IPS-18a (cell line): ENCODE results near the gene XRCC4.

ENCODE experiments used
- H3K27ac ChIP-seq: one replicate; pipeline ENCODE4 v1.5.1; 2013; ENCODE audit warnings: low read length
- H3K27me3 ChIP-seq: one replicate; pipeline ENCODE4 v1.6.1; 2013; ENCODE audit warnings: mild to moderate bottlenecking, low read length; ENCODE audit not compliant: control insufficient read depth, insufficient read depth
- H3K36me3 ChIP-seq: one replicate; pipeline ENCODE4 v1.6.1; 2013; ENCODE audit warnings: low read depth, low read length; ENCODE audit not compliant: control insufficient read depth
- H3K4me1 ChIP-seq: one replicate; pipeline ENCODE4 v1.6.1; 2013; ENCODE audit warnings: low read depth, low read length; ENCODE audit not compliant: control insufficient read depth
- H3K4me3 ChIP-seq: one replicate; pipeline ENCODE4 v1.5.1; 2013; ENCODE audit warnings: low read length
- H3K9ac ChIP-seq: one replicate; pipeline ENCODE4 v1.6.1; 2013; ENCODE audit warnings: mild to moderate bottlenecking, low read length, moderate library complexity
- H3K9me3 ChIP-seq: one replicate; pipeline ENCODE4 v1.6.1; 2013; ENCODE audit warnings: low read depth, low read length; ENCODE audit not compliant: control insufficient read depth

The XRCC4 gene

GRCh38 chr5:83199126-83199525 is 121.8 kb downstream of the XRCC4 start:
- Histone ChIP-seq H3K4me1 (no peaks in the 10 kb centered on the region), H3K27me3 (no peaks in the 10 kb centered on the region), H3K9ac (no peak overlapping the region), H3K9me3 (no peaks in the 10 kb centered on the region), H3K27ac (no peak overlapping the region), H3K4me3 (no peak overlapping the region), H3K36me3 (no peaks in the 10 kb centered on the region)

- H3K9ac ChIP-seq: no peak overlapping the region
- no peaks in the 10 kb centered on the region for H3K9me3 ChIP-seq
- no peaks in the 10 kb centered on the region for H3K36me3 ChIP-seq
- H3K4me3 ChIP-seq: no peak overlapping the region
- H3K27me3 ChIP-seq: no peaks in the 10 kb centered on the region
- H3K4me1 ChIP-seq: no peaks in the 10 kb centered on the region
- H3K27ac ChIP-seq: no peak overlapping the region
These were observed 127.3 kb downstream of the XRCC4 start for GRCh38 chr5:83204651-83205050.

GRCh38 chr5:83209963-83210362 is 132.6 kb downstream of the XRCC4 start:
- Histone ChIP-seq H3K27me3 (no peaks in the 10 kb centered on the region), H3K9me3 (no peaks in the 10 kb centered on the region), H3K27ac (no peak overlapping the region), H3K36me3 (no peaks in the 10 kb centered on the region), H3K4me1 (no peaks in the 10 kb centered on the region), H3K9ac (no peak overlapping the region), H3K4me3 (no peak overlapping the region)

GRCh38 chr5:83219077-83219476 is 141.7 kb downstream of the XRCC4 start:
- Histone ChIP-seq H3K4me3 (no peak overlapping the region), H3K9ac (no peak overlapping the region), H3K9me3 (no peaks in the 10 kb centered on the region), H3K4me1 (no peaks in the 10 kb centered on the region), H3K27me3 (no peaks in the 10 kb centered on the region), H3K36me3 (no peaks in the 10 kb centered on the region), H3K27ac (no peak overlapping the region)

- H3K9ac ChIP-seq: no peak overlapping the region
- no peak overlapping the region for H3K4me3 ChIP-seq
- no peaks in the 10 kb centered on the region for H3K27me3 ChIP-seq
- H3K4me1 ChIP-seq: peaks cover 1% of the 10 kb centered on the region
- H3K27ac ChIP-seq: no peak overlapping the region
- no peaks in the 10 kb centered on the region for H3K36me3 ChIP-seq
- no peaks in the 10 kb centered on the region for H3K9me3 ChIP-seq
These were observed 142.1 kb downstream of the XRCC4 start for GRCh38 chr5:83219495-83219894.

GRCh38 chr5:83220331-83220730 is 143.0 kb downstream of the XRCC4 start:
- Histone ChIP-seq H3K36me3 (no peaks in the 10 kb centered on the region), H3K4me3 (no peak overlapping the region), H3K9me3 (no peaks in the 10 kb centered on the region), H3K4me1 (peaks cover 3% of the 10 kb centered on the region), H3K27me3 (no peaks in the 10 kb centered on the region), H3K27ac (no peak overlapping the region), H3K9ac (no peak overlapping the region)

GRCh38 chr5:83222906-83223305 is 145.6 kb downstream of the XRCC4 start:
- Histone ChIP-seq H3K4me1 (peaks cover 11% of the 10 kb centered on the region), H3K4me3 (no peak overlapping the region), H3K27ac (no peak overlapping the region), H3K9me3 (no peaks in the 10 kb centered on the region), H3K27me3 (no peaks in the 10 kb centered on the region), H3K36me3 (no peaks in the 10 kb centered on the region), H3K9ac (no peak overlapping the region)

- H3K36me3 ChIP-seq: no peaks in the 10 kb centered on the region
- no peak overlapping the region for H3K9ac ChIP-seq
- H3K27me3 ChIP-seq: no peaks in the 10 kb centered on the region
- H3K9me3 ChIP-seq: no peaks in the 10 kb centered on the region
- H3K4me3 ChIP-seq: no peak overlapping the region
- no peak overlapping the region for H3K27ac ChIP-seq
- peaks cover 11% of the 10 kb centered on the region for H3K4me1 ChIP-seq
These were observed 150.3 kb downstream of the XRCC4 start for GRCh38 chr5:83227611-83228010.

- H3K36me3 ChIP-seq: no peaks in the 10 kb centered on the region
- H3K4me1 ChIP-seq: peaks cover 8% of the 10 kb centered on the region
- H3K9ac ChIP-seq: no peak overlapping the region
- no peak overlapping the region for H3K4me3 ChIP-seq
- no peaks in the 10 kb centered on the region for H3K27me3 ChIP-seq
- H3K27ac ChIP-seq: no peak overlapping the region
- no peaks in the 10 kb centered on the region for H3K9me3 ChIP-seq
These were observed 153.2 kb downstream of the XRCC4 start for GRCh38 chr5:83230511-83230910.

- H3K27me3 ChIP-seq: no peaks in the 10 kb centered on the region
- H3K9me3 ChIP-seq: no peaks in the 10 kb centered on the region
- no peak overlapping the region for H3K27ac ChIP-seq
- H3K4me3 ChIP-seq: no peak overlapping the region
- H3K4me1 ChIP-seq: no peaks in the 10 kb centered on the region
- H3K36me3 ChIP-seq: no peaks in the 10 kb centered on the region
- no peak overlapping the region for H3K9ac ChIP-seq
These were observed 167.2 kb downstream of the XRCC4 start for GRCh38 chr5:83244516-83244915.

GRCh38 chr5:83245037-83245436 is 167.7 kb downstream of the XRCC4 start:
- Histone ChIP-seq H3K4me1 (no peaks in the 10 kb centered on the region), H3K27ac (no peak overlapping the region), H3K9ac (no peak overlapping the region), H3K9me3 (no peaks in the 10 kb centered on the region), H3K4me3 (no peak overlapping the region), H3K36me3 (no peaks in the 10 kb centered on the region), H3K27me3 (no peaks in the 10 kb centered on the region)

GRCh38 chr5:83246071-83246470 is 168.7 kb downstream of the XRCC4 start:
- Histone ChIP-seq H3K4me1 (no peaks in the 10 kb centered on the region), H3K9me3 (no peaks in the 10 kb centered on the region), H3K27ac (no peak overlapping the region), H3K27me3 (no peaks in the 10 kb centered on the region), H3K36me3 (no peaks in the 10 kb centered on the region), H3K9ac (no peak overlapping the region), H3K4me3 (no peak overlapping the region)
